ENCODE data around the gene TFAP2A.

TFAP2A gene

GRCh38 chr6:10350720-10351119 is 64.2 kb downstream of the TFAP2A start:
- no peak for DNase-seq (ENCODE audit: low read depth)
- H3K4me3 ChIP-seq (ENCODE audit: low read depth, low read length), result no peak overlapping the region
- TF ChIP-seq CTCF (conservative IDR thresholded peaks at IDR 0.05; ENCODE audit: low read depth, low read length), result no peak

DNA sequence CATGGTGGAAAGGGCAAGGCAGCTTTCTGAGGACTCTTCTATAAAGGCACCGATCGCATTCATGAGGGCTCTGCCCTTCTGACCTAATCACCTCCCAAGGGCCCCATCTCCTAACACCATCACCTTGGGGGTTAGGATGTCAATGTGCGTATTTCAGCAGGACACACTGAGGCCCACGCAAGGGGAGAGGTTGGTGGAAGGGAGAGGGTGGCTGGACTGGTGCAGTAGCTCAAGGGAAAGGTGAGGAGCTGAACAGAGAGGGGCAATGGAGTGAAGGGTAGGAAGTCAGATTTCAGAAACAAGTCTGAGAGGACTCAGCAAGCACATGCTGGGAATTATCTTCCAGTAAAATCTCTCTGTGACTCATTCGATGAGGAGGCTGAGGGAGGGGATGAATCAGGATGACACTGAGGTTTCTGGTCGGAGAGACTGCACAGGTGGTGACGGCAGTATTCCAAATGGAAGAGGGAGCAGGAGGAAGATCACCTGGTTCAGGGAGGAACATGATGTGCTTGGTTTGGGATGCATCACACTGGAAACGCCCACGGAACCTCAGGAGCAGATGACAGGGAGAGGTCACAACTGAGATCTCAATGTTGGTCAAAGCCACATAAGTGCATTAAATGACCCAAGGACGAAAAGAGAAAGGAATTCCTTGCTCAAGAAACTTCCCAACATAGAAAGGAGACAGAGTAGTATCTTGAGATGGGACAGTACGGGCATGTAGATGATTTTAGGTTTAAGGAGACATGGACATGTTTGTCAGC is 67.1 kb downstream of the TFAP2A start:
- no peak for TF ChIP-seq CTCF (conservative IDR thresholded peaks at IDR 0.05; ENCODE audit: low read depth, low read length)
- no peak for DNase-seq (ENCODE audit: low read depth)
- H3K4me3 ChIP-seq (ENCODE audit: low read depth, low read length), result no peak overlapping the region
